ENCODE data around the gene HOXC12.

The HOXC12 gene

DNA sequence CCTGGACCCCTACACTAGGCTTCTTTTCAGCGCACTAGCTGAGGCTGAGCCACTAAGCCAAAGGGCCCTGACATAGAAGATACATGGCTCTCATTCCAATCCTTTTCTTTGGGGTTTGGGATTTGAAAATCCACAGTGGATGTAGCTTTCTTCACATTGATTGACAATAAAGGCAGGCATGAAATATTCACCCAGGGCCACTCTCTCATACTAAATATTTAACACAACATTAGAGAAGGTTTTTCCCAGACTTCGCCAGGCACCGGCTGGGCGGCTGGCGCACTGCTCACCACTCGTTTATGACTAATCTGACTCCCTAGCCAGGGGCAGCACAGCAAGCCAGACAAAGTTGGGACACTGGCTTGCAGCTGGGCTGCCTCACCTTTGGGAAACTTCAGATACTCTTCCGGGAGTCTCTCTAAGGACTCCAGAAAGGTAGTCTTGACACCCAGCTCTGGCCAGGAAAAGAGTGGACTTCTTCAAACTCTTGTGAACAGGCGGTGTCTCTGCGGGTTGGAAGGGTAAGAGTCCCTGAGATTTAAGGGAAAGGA, 17.5 kb downstream of the HOXC12 start:
- no peak for DNase-seq (ENCODE audit: low read depth in 2 of 2)

DNA sequence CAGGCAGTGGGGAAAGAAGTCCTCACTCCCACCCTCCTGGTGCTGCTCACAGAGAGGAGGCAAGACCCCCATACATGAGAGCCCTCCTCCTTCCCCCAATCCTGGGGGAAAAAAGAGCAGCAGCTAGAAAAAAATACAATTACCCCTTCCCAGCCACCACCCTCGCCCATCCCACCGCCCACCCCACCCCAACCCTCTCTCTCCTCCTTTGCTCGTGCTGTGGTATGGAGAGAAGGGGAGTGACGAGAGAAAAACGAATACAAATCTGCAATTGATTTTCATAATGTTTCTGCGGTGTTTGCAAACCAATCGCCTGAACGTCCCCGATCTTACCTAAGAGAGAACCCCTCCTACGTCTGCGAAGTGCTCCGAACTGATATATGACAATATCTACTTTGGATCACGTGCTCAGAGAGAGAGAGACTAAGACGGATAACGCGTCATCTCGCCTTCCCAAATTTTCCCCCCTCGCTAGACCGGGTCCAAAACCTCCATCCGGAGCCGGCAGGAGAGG, 18.1 kb downstream of the HOXC12 start, which contains the start of gene HOXC11:
TSS of gene HOXC11 (plus strand) at position 405 of the 514 bp plus-strand sequence. CDS start 116 bp downstream, outside the sequence.
- DNase-seq (ENCODE audit: low read depth in 2 of 2): no peak

DNA sequence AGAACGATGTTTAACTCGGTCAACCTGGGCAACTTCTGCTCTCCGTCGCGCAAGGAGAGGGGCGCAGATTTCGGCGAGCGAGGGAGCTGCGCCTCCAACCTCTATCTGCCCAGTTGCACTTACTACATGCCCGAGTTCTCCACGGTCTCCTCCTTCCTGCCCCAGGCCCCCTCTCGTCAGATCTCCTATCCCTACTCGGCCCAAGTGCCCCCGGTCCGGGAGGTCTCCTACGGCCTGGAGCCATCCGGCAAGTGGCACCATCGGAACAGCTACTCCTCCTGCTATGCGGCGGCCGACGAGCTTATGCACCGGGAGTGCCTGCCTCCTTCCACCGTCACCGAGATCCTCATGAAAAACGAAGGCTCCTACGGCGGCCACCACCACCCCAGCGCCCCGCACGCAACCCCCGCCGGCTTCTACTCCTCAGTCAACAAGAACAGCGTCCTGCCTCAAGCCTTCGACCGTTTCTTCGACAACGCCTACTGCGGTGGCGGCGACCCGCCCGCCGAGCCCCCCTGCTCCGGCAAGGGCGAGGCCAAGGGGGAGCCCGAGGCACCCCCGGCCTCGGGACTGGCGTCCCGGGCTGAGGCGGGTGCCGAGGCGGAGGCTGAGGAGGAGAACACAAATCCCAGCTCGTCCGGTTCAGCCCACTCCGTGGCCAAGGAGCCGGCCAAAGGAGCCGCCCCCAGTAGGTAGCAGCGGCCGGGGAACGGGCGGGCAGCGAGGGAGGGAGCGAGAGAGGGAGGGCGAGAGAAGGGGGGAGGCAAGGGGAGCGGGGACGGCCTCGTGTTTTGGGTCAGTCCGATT, 18.7 kb downstream of the HOXC12 start:
- DNase-seq (ENCODE audit: low read depth in 2 of 2): no peak

DNA sequence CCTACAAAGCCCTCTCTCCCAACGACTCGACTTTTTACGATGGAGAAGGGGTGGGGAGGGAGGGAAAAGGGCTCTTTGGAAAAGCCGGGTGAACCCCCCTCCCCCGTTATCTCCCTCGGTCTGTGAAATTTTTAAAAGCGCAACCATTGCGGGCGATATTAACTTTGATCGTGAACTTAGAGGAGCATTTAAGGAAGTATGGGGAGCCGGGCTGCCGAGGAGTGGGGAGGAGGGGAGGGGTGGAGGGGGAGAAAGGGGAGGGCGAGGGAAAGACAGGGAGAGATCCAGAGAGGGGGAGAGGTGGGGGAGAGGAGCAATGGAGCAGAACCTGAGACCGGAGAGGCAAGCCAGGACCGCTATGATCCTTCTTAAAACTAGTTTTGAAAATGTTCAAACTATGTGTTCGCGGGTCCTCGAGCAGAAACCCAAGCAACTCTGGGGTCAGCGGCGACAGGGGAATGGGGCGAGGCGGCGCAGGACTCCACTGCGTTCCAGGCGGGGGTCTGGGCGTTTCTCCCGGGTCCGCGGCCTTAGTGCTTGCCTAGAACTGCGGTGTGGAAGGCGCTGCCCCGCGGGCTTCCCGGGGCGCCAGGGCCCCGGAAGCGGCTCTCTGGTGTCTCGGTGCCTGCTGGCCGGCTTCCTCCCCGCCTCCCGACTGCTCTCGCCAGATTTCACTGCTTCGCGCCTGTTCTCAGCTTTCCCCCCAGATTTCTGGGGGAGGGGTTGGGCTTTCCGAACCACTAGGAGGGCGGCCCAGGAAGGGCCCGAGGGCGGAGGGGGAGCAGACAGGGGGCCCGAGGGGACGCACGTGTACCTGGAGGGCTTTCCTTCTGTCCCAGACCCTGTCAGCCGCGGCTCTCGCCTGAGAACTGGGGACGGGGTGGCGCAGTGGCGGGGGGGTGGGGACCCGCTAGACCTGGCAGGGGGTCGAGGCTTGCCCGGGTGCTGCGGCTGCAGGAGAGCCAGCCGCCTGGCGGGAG, 19.7 kb downstream of the HOXC12 start, which contains the start of gene HOTAIR:
TSS of gene HOTAIR (minus strand) at position 871 of the 980 bp plus-strand sequence.
- DNase-seq (ENCODE audit: low read depth in 2 of 2): no peak

DNA sequence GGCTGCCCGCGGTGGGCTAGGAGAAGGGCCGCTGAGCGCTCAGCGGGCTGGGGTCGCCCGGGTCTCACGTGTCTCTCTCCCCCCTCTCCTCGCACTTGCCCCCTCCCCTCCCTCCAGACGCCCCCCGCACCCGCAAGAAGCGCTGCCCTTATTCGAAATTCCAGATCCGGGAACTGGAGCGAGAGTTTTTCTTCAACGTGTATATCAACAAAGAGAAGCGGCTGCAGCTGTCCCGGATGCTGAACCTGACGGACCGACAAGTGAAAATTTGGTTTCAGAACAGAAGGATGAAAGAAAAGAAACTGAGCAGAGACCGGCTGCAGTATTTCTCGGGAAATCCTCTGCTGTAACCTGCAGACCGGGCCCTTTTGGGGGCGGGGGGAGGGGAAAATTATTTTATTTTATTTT, 20.4 kb downstream of the HOXC12 start:
- DNase-seq (ENCODE audit: low read depth in 2 of 2): no peak

DNA sequence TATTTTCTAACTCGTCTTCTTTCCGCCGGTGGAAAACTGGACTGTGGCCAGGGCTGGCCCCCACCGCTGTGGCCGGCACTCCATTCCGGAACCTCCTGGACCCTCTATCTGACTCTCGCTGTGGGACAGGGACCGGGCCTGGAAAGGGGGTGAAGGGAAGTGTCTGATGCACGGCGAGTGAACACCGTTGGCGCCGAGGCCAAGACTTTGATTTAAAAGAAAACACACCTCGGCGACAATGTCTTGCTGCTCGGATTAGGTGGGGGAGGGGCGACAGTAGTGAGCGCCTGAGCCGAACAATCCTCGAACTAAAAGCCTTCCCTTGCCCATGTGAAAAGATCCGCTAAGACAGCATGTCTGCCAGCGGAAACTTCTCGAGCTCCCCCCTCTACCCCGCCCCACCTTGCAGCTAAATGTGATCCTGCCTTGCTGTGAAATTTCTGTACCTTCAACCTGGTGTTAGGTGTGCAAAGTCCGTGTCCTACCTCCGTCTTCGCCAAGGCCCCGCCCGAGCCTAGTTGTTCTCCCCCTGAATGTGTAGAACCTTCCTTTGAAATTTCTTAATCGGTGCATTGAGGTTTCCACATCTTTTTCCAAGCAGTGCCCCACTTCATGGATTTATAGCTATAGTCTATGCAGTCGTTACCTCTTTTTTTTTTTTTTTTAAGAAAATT, 20.9 kb downstream of the HOXC12 start:
- no peak for DNase-seq (ENCODE audit: low read depth in 2 of 2)

DNA sequence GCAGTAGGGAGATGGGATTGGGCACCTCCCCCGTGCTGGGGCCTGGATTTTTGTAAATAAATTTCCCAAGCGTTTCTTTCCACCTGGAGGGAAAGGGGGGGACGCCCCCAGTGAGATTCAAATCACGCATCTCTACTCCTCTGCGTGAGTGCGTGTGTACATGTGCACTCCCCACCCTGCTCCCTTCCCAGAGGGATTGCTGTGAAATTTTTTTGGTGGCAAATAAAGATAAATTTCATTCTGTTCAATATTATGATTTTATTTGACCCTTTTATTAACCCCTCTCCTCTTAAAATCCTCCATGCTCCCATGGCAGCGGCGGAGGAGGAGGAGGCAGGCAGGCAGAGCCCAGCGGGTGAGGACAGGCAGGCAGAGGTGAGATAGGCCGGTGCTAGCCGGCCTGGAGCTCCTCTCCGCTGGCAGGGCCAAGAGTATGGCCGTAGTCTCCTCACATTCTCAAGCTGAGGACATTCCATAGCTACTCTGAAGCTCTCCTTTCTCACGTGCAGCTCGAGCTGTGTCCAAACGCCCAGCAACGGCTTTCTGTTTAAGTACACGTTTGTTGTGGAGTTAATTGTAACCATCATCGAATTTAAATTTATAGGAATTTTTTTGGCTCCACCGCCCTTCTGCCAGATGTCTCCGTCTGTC, 21.6 kb downstream of the HOXC12 start:
- DNase-seq (ENCODE audit: low read depth in 2 of 2): no peak

DNA sequence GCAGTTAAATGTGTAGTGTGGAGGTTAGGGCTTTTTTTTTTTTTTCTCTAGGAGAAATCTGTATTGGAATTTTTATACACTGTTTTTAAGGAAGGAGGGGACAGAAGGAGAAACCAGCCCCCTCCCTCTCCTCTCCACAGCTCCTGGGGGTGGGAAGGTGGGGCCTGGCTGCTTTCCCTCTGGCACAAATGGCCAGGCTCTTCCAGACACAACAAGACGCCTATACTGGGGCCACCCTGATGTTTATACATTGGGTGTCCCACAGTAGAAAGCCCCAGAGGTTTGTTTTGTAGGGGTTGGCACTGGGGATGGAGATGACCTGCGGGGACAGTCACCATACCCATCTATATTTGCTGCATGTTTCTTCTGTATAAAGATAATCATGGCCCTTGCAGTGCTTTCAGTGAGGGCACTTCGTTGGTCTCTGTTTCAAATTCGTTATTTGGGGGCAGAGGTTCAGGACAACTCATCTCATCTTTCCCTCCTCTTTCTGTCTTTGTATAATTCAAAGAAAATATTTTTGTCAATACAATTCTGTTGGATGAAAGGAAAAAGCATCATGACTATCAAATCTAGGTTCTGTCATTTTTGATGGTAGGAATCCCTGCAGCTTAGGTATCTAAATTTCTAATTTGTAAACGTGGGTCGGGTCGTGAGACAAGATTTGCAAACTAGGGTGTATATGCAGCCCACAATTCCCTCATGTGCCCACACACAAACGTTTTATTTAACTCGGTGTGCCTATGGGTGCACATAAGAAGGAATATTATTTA, 22.3 kb downstream of the HOXC12 start:
- no peak for DNase-seq (ENCODE audit: low read depth in 2 of 2)

DNA sequence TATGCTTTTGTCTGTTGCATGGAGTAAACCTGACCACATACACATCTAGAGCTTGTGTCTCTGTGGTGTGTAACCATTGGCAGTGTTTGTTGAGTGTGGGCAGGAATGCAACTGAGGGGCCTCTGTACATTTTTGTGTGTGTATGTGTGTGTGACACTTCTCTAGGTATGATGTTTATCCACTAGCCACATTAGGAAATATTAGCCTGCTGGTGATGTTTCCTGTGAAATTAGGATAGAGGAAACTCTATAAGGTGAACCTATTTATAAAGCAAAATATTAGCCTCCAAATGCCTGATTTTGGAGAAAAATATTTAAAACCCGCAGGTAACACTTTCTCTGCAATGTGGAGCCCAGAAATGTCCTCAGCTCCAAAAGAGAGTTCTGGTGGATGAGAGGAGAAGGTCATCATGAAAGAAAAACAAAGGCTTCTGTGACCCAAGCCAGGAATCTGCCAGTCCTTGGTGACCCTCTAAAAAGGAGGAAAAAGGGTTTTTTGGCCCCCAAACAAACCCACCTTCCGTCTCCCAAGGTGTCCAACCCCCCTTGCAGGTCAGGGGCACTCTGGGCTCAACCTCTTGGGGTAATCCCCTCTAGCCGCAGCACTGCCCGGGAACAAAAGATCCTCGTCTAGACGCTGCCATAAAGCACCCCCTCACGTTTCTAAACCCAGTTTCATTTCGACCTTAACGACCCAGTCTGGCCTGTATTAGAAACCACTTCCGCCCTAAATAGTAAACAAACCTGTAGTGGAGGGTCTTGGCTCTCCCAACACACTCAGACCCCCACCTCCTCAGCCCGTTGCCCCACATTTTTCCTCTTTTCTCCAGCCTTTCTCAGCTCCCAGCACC, 23.1 kb downstream of the HOXC12 start:
- no peak for DNase-seq (ENCODE audit: low read depth in 2 of 2)

DNA sequence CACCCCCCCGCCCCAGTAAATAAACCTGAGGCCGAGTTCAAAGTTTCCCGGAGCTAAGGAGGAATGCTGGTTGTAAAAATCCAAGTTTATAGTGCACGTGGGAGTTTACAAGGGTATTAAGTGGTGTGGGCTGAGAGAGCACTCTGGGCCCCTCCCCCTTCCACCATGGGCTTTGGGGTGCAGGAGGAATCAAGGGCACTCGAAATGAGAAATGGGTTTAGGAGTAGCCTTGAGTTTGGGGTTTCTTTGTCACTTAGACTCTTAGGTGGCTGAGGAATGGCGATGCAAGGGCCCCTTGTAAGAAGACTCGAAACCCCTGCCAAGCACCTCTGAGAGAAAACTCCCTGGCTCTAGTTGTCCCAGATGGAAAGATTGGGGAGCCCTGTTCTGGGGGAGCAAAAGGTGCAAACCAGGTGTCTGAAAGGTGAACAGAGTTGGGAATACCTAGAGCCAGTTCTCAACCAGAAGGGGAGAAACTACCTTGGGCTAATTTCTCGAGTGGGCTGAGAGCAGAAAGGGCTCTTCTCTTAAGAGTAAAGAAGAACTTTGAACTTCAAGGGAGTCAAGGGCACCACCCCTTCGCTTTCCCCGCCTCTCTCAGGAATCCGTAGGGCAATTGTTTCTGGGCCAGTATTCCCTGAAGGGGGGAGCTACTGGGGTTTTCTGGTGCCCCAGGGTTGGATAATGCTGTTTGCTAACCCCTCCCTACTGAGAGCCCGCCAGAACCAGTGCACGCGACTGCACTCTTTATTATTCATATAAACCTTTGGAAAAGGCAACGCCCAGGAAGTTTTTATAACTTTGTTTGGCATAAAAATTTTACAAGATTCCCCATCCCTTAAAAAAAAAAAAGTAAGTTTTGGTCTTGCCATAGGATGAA, 24.0 kb downstream of the HOXC12 start:
- DNase-seq (ENCODE audit: low read depth in 2 of 2): no peak

DNA sequence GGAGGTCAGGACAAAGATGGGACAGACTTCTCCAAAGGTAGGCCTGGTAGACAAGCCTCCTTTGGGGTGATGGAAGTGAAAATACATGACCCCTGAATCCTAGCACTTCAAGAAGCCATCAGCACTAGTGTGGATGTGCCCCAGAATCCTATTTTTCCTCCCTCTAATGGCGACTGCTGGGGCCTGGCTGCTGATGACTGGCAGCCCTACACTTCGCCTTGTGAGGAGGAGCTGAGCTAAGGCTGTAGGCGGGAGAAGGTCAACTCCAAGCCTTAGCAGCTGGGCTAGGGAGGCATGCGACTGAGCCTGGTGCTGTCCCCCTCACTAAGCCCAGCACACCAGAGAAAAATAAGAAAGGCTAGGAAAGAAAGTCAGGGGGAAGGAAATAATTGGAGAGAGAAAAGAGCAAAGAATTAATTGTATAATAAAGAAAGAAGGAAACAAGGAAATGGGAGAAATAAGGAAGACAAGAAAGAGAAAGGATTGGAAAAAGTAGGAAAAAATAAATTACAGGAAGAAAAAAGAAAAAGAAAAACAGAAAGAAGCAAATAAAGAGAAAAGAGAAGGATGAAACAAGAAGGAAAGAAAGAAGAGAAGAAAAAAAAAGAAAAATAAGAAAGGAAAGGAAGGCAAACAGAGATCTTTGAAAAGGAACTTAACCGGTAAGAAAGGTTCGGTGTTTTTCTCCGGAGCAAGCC, 25.6 kb downstream of the HOXC12 start:
- DNase-seq (ENCODE audit: low read depth in 2 of 2): no peak

DNA sequence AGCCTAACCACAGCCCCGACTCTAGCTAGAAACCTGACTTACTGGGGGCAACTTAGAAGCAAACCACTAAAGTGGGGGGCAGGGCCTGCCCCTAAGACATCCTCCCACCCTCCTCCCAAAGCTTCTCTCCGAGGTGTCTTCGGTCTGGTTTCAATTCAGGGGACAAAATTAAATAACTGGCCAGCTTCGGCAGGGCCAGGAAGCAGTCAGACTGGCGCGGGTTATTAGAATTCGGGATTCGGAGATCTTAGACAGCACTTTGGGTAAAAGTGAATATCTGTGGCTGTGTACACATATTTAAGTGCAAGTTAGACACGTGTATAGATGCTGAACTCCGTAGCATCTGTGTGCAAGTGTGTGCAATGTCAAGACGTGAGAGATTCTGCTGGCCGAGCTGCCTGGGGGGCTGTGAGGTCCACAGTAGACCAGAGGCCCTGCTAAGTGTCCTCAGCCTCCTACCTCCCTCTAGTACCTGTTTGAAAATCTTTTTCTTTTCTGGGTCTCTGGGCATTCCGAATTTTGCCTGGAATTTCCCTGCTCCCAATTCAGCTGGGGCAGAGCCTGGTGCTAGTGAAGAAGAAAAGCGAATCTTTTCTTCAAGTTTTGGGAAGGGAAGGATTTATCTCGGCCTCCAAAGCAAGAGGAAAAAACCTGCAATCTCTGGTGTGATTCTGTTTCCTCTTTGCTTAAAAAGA, 26.2 kb downstream of the HOXC12 start:
- DNase-seq (ENCODE audit: low read depth in 2 of 2): no peak

DNA sequence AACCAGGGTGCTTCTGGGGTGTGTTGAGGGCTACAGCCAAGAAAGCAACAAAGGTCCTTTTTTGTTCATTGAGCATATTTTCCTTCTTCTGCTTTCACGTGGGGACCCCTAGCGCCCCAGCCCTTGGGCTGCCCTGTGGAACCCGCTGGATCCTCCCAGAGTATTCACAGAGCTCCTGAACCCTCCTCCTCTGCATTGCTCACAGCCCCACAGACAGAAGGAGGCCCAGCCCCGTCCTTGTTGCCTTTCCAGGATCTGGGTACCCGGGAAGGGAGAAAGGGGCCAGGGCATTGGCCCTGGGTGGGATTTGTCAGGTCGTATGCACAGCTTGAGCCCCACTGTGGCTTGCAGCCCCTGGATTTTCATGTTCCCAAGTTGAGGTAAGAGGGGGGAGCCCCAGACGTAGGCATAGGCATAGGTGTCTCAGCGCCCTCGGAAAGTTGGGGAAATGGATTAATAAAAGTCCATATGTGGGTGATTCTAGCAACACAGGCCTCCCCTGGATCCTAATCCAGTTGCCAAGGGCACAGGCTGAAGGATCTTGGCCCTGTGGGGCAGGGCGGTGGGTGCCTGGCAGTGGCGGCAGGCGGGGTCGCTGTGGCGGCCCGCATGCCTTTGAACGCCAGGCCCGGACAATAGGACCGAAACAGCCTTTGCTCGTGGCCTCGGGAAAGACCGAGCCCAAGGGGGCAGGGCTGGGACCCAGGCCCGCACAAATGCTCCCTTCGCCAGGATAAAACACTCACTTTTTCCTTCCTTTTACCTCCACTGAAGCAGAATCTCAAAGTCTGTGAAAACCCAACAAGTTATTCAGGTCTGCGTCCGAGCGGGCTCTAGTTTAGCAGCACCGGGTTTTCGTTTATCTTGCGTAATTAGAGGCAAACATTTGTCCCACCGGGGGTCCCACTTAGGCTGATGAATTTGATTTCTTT, 27.2 kb downstream of the HOXC12 start:
- no peak for DNase-seq (ENCODE audit: low read depth in 2 of 2)

DNA sequence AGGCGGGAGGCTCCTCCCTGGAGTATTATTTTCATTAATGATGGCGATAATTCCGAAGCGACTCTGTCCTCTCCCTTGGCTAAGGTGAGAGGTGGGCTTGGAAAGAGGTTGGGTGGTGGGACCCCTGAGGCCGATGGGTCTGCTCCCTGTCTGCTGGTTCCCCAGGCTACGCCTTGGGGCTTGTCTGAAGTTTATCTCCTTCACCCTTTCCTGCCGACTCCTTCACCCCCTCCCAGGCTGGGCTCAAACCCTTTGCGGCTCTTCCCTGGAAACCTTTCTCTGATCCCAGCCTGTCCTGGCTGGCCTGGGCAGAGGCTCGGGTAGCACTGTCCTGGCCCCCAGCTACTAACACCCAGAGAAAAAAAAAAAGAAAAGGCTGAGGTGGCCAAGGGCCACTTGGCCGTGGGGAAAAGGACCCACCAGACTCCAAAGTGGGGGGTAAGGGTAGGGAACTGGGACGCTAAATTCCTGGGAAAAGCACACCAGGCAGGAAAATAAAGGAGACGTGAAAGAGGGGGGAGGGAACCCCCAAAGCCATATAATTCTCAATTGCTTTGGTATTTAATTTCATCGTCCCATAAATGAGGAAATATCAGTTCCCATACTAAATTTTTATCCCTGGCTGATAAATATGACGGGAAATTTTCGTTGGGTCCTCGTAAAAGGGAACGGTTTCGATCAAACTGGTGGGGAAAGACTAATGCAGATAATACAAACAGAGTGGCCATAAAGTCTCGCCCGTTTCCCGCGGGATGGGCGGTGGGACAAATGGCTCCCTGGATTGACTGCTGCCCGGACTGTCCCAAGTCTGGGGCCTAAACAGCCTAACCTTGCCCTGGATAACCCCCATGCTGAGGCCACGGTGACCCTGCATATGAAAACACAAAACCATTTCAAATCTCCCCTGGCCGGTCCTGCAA, 28.2 kb downstream of the HOXC12 start:
- no peak for DNase-seq (ENCODE audit: low read depth in 2 of 2)

DNA sequence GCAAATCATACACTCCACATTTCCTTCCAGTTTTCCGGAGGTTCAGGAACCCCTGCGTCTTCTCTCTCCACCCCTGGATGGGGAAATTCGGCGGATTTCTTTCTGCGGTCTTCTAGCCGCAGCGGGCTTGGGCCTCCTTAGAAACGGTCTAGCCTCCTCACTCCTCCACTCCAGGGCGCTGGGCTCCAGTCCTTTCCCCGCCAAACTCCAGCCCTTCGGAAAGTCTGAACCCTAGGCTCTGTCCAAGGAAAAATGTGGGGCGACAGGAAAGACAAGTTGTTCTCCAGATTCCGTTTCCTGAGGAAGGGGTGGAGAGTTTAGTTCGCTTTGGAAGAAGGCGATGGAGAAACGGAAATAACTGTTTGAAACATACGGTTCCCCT, 28.9 kb downstream of the HOXC12 start:
- no peak for DNase-seq (ENCODE audit: low read depth in 2 of 2)

Measured in stimulated activated CD4-positive, alpha-beta T cell treated with anti-CD3 and anti-CD28 coated beads, Interleukin-1b, Interleukin-23, amount 100 ng/mL, for 1 hour (primary cell).